ENCODE results near the gene OS9.

- TF ChIP-seq, protein P1, sequence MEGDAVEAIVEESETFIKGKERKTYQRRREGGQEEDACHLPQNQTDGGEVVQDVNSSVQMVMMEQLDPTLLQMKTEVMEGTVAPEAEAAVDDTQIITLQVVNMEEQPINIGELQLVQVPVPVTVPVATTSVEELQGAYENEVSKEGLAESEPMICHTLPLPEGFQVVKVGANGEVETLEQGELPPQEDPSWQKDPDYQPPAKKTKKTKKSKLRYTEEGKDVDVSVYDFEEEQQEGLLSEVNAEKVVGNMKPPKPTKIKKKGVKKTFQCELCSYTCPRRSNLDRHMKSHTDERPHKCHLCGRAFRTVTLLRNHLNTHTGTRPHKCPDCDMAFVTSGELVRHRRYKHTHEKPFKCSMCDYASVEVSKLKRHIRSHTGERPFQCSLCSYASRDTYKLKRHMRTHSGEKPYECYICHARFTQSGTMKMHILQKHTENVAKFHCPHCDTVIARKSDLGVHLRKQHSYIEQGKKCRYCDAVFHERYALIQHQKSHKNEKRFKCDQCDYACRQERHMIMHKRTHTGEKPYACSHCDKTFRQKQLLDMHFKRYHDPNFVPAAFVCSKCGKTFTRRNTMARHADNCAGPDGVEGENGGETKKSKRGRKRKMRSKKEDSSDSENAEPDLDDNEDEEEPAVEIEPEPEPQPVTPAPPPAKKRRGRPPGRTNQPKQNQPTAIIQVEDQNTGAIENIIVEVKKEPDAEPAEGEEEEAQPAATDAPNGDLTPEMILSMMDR (IDR thresholded peaks at IDR 0.05): no peak
- no peak for TF ChIP-seq POLR2A (IDR thresholded peaks at IDR 0.05)
These were observed 1.4 kb upstream of the OS9 start for GRCh38 chr12:57692500-57692899.
